Measurements from ENCODE around the gene ANKRD65. TPM values are rescaled to one million over a fixed set of nuclear protein-coding genes. Genes with fewer than 3 reads are reported as not detected.
"Not testable (repeated sequence)": the region's sequence is repeated elsewhere in the genome, so short reads cannot be mapped to it uniquely, and the experiment has no call there.

ANKRD65 gene
- total and polyA plus RNA-seq, 2 experiments from 2014 or later, result 0.32 to 0.60 TPM

GRCh38 chr1:1371746-1372711 lies 49.0 kb downstream of the ANKRD65 start:
- H3K9me3 ChIP-seq (ENCODE audit: low read depth), result no peaks in the 10 kb centered on the region
- TF ChIP-seq CTCF (IDR thresholded peaks at IDR 0.05; ENCODE audit: low read depth, low read length), result peak; percentile 94
- peaks cover 5% of the 10 kb centered on the region for H3K4me1 ChIP-seq (ENCODE audit: low read depth)
- peaks cover 4% of the 10 kb centered on the region for H3K36me3 ChIP-seq
- peak; percentile 60 to 76 for DNase-seq (ENCODE audit: low read depth in 1 of 2, low spot score in 1 of 2)
- H3K27ac ChIP-seq, result no peak overlapping the region
- no peak overlapping the region for H3K4me3 ChIP-seq
- H3K27me3 ChIP-seq, result no peaks in the 10 kb centered on the region

- Histone ChIP-seq H3K4me3 (no peak overlapping the region), H3K9me3 (ENCODE audit: low read depth) (no peaks in the 10 kb centered on the region), H3K27me3 (no peaks in the 10 kb centered on the region), H3K36me3 (peaks cover 4% of the 10 kb centered on the region), H3K4me1 (ENCODE audit: low read depth) (peaks cover 5% of the 10 kb centered on the region), H3K27ac (no peak overlapping the region)
- no peak for TF ChIP-seq CTCF (IDR thresholded peaks at IDR 0.05; ENCODE audit: low read depth, low read length)
- DNase-seq (ENCODE audit: low read depth in 1 of 2, low spot score in 1 of 2), result peak in 1 of 2 donors; percentile 24
Measured at GRCh38 chr1:1371364-1371745, 49.7 kb downstream of the ANKRD65 start.

GRCh38 chr1:1370771-1371300 lies 50.2 kb downstream of the ANKRD65 start:
- H3K4me3 ChIP-seq, result no peak overlapping the region
- DNase-seq (ENCODE audit: low read depth in 1 of 2, low spot score in 1 of 2), result no peak
- peaks cover 4% of the 10 kb centered on the region for H3K36me3 ChIP-seq
- H3K4me1 ChIP-seq (ENCODE audit: low read depth), result peaks cover 5% of the 10 kb centered on the region
- TF ChIP-seq CTCF (IDR thresholded peaks at IDR 0.05; ENCODE audit: low read depth, low read length), result no peak
- no peak overlapping the region for H3K27ac ChIP-seq
- no peaks in the 10 kb centered on the region for H3K27me3 ChIP-seq
- H3K9me3 ChIP-seq (ENCODE audit: low read depth), result no peaks in the 10 kb centered on the region

- not testable (repeated sequence) for H3K27me3 ChIP-seq; H3K27ac ChIP-seq; H3K36me3 ChIP-seq; H3K9me3 ChIP-seq (ENCODE audit: low read depth); H3K4me1 ChIP-seq (ENCODE audit: low read depth); DNase-seq (ENCODE audit: low read depth in 1 of 2, low spot score in 1 of 2); H3K4me3 ChIP-seq
Measured at GRCh38 chr1:1370094-1370493, 51.0 kb downstream of the ANKRD65 start.

Other genes with a start within 250 kb of the ANKRD65 start
- gene TTLL10, start 247.4 kb downstream of the ANKRD65 start, total RNA-seq, result not detected in 2 replicates
- gene TTLL10, start 247.4 kb downstream of the ANKRD65 start, polyA plus RNA-seq, result 0.31 TPM in 1 of 2 replicates, not detected in the other
- gene TNFRSF18, start 214.7 kb downstream of the ANKRD65 start, total RNA-seq, result not detected in 2 replicates
- gene TNFRSF18, start 214.7 kb downstream of the ANKRD65 start, polyA plus RNA-seq, result 0.39 and 0.74 TPM in 2 replicates
- 0.11 TPM in 1 of 2 replicates, not detected in the other for gene TNFRSF4, start 207.1 kb downstream of the ANKRD65 start, total RNA-seq
- 0.10 TPM in 1 of 2 replicates, not detected in the other for gene TNFRSF4, start 207.1 kb downstream of the ANKRD65 start, polyA plus RNA-seq
- 139 and 148 TPM in 2 replicates for gene SDF4, start 189.3 kb downstream of the ANKRD65 start, total RNA-seq
- gene SDF4, start 189.3 kb downstream of the ANKRD65 start, polyA plus RNA-seq, result 172 and 180 TPM in 2 replicates
- gene B3GALT6, start 189.0 kb downstream of the ANKRD65 start, total RNA-seq, result 53.1 and 58.9 TPM in 2 replicates
- gene B3GALT6, start 189.0 kb downstream of the ANKRD65 start, polyA plus RNA-seq, result 56.8 and 69.5 TPM in 2 replicates
- 1.5 TPM in 1 of 2 replicates, not detected in the other for gene C1QTNF12, start 174.6 kb downstream of the ANKRD65 start, total RNA-seq
- not detected in 2 replicates for gene C1QTNF12, start 174.6 kb downstream of the ANKRD65 start, polyA plus RNA-seq
- gene UBE2J2, start 147.4 kb downstream of the ANKRD65 start, total RNA-seq, result 64.2 and 70.5 TPM in 2 replicates
- gene UBE2J2, start 147.4 kb downstream of the ANKRD65 start, polyA plus RNA-seq, result 87.3 and 93.1 TPM in 2 replicates
- gene SCNN1D, start 140.8 kb downstream of the ANKRD65 start, total RNA-seq, result 13.0 and 26.5 TPM in 2 replicates
- 7.5 and 11.0 TPM in 2 replicates for gene SCNN1D, start 140.8 kb downstream of the ANKRD65 start, polyA plus RNA-seq
- gene ACAP3, start 113.3 kb downstream of the ANKRD65 start, total RNA-seq, result 59.1 and 61.4 TPM in 2 replicates
- 45.7 and 63.6 TPM in 2 replicates for gene ACAP3, start 113.3 kb downstream of the ANKRD65 start, polyA plus RNA-seq
- 22.1 and 25.0 TPM in 2 replicates for gene PUSL1, start 112.7 kb downstream of the ANKRD65 start, total RNA-seq
- gene PUSL1, start 112.7 kb downstream of the ANKRD65 start, polyA plus RNA-seq, result 17.4 and 18.7 TPM in 2 replicates
- gene INTS11, start 96.6 kb downstream of the ANKRD65 start, total RNA-seq, result 100.0 and 124 TPM in 2 replicates
- 75.8 and 86.4 TPM in 2 replicates for gene INTS11, start 96.6 kb downstream of the ANKRD65 start, polyA plus RNA-seq
- 38.5 and 49.3 TPM in 2 replicates for gene CPTP, start 96.5 kb downstream of the ANKRD65 start, total RNA-seq
- 33.7 and 38.0 TPM in 2 replicates for gene CPTP, start 96.5 kb downstream of the ANKRD65 start, polyA plus RNA-seq
- gene TAS1R3, start 90.0 kb downstream of the ANKRD65 start, total RNA-seq, result 0.81 and 1.1 TPM in 2 replicates
- 0.32 and 0.70 TPM in 2 replicates for gene TAS1R3, start 90.0 kb downstream of the ANKRD65 start, polyA plus RNA-seq
- 78.1 and 105 TPM in 2 replicates for gene DVL1, start 71.9 kb downstream of the ANKRD65 start, total RNA-seq
- 29.1 and 49.2 TPM in 2 replicates for gene DVL1, start 71.9 kb downstream of the ANKRD65 start, polyA plus RNA-seq
- gene MXRA8, start 62.7 kb downstream of the ANKRD65 start, total RNA-seq, result 50.4 and 90.1 TPM in 2 replicates
- 42.2 and 58.8 TPM in 2 replicates for gene MXRA8, start 62.7 kb downstream of the ANKRD65 start, polyA plus RNA-seq
- gene AURKAIP1, start 46.1 kb downstream of the ANKRD65 start, total RNA-seq, result 235 and 301 TPM in 2 replicates
- gene AURKAIP1, start 46.1 kb downstream of the ANKRD65 start, polyA plus RNA-seq, result 252 and 305 TPM in 2 replicates
- 183 and 230 TPM in 2 replicates for gene CCNL2, start 21.9 kb downstream of the ANKRD65 start, total RNA-seq
- 283 and 301 TPM in 2 replicates for gene CCNL2, start 21.9 kb downstream of the ANKRD65 start, polyA plus RNA-seq
- 97.6 and 168 TPM in 2 replicates for gene MRPL20, start 14.0 kb downstream of the ANKRD65 start, total RNA-seq
- 204 and 255 TPM in 2 replicates for gene MRPL20, start 14.0 kb downstream of the ANKRD65 start, polyA plus RNA-seq
- gene VWA1, start 14.4 kb upstream of the ANKRD65 start, total RNA-seq, result 31.5 and 40.4 TPM in 2 replicates
- 31.5 and 48.1 TPM in 2 replicates for gene VWA1, start 14.4 kb upstream of the ANKRD65 start, polyA plus RNA-seq
- 0.21 and 0.28 TPM in 2 replicates for gene ATAD3C, start 28.4 kb upstream of the ANKRD65 start, total RNA-seq
- gene ATAD3C, start 28.4 kb upstream of the ANKRD65 start, polyA plus RNA-seq, result 0.49 and 0.53 TPM in 2 replicates
- 28.1 and 37.4 TPM in 2 replicates for gene ATAD3B, start 50.5 kb upstream of the ANKRD65 start, total RNA-seq
- gene ATAD3B, start 50.5 kb upstream of the ANKRD65 start, polyA plus RNA-seq, result 25.8 and 30.2 TPM in 2 replicates
- gene ATAD3A, start 90.9 kb upstream of the ANKRD65 start, total RNA-seq, result 61.7 and 79.7 TPM in 2 replicates
- 74.8 and 77.9 TPM in 2 replicates for gene ATAD3A, start 90.9 kb upstream of the ANKRD65 start, polyA plus RNA-seq
- 8.1 and 26.0 TPM in 2 replicates for gene TMEM240, start 119.3 kb upstream of the ANKRD65 start, total RNA-seq
- gene TMEM240, start 119.3 kb upstream of the ANKRD65 start, polyA plus RNA-seq, result 6.2 and 10.4 TPM in 2 replicates
- gene SSU72, start 153.6 kb upstream of the ANKRD65 start, total RNA-seq, result 97.3 and 131 TPM in 2 replicates
- 172 and 202 TPM in 2 replicates for gene SSU72, start 153.6 kb upstream of the ANKRD65 start, polyA plus RNA-seq
- gene FNDC10, start 178.9 kb upstream of the ANKRD65 start, total RNA-seq, result 30.9 and 46.5 TPM in 2 replicates
- gene FNDC10, start 178.9 kb upstream of the ANKRD65 start, polyA plus RNA-seq, result 34.1 and 62.3 TPM in 2 replicates
- 191 and 248 TPM in 2 replicates for gene MIB2, start 194.2 kb upstream of the ANKRD65 start, total RNA-seq
- 160 and 168 TPM in 2 replicates for gene MIB2, start 194.2 kb upstream of the ANKRD65 start, polyA plus RNA-seq
- gene MMP23B, start 210.9 kb upstream of the ANKRD65 start, total RNA-seq, result 23.6 and 30.0 TPM in 2 replicates
- 11.3 and 14.1 TPM in 2 replicates for gene MMP23B, start 210.9 kb upstream of the ANKRD65 start, polyA plus RNA-seq
- 16.8 and 22.2 TPM in 2 replicates for gene CDK11B, start 237.7 kb upstream of the ANKRD65 start, total RNA-seq
- 16.6 and 17.9 TPM in 2 replicates for gene CDK11B, start 237.7 kb upstream of the ANKRD65 start, polyA plus RNA-seq